OCI-LY1 (cell line): ENCODE data around the gene ZNF462.

Source experiments
- H2AFZ ChIP-seq: fragments of 200-600 bp; sonication (generic), shearing (Covaris generic); 2 replicates; pipeline ENCODE4 v1.6.0; 2014; ENCODE audit warnings: antibody characterized with exemption, mild to moderate bottlenecking, low read length
- H3F3A ChIP-seq: fragments of 200-600 bp; sonication (generic), shearing (Covaris generic); 2 replicates; pipeline ENCODE4 v1.6.0; 2014; ENCODE audit warnings: mild to moderate bottlenecking, antibody characterized with exemption, low read length, moderate library complexity; ENCODE audit not compliant: insufficient read depth
- H3K27ac ChIP-seq: fragments of 200-600 bp; sonication (generic); 2 replicates; pipeline ENCODE4 v1.5.1; 2014; ENCODE audit warnings: low read length, mixed run types, mild to moderate bottlenecking, low read depth; ENCODE audit not compliant: poor library complexity, severe bottlenecking
- H3K27me3 ChIP-seq: fragments of 200-600 bp; sonication (generic); 2 replicates; pipeline ENCODE4 v1.6.0; 2014; ENCODE audit warnings: antibody characterized with exemption, mild to moderate bottlenecking, low read length, moderate library complexity; ENCODE audit not compliant: insufficient read depth
- H3K36me3 ChIP-seq: fragments of 200-600 bp; sonication (generic); 2 replicates; pipeline ENCODE4 v1.6.1; 2014; ENCODE audit warnings: mild to moderate bottlenecking, antibody characterized with exemption, low read length, moderate library complexity, mixed read lengths; ENCODE audit not compliant: insufficient read depth
- H3K4me1 ChIP-seq: fragments of 200-600 bp; sonication (generic); 2 replicates; pipeline ENCODE4 v1.5.1; 2014; ENCODE audit warnings: mild to moderate bottlenecking, low read length, moderate library complexity; ENCODE audit not compliant: insufficient read depth, severe bottlenecking
- H3K4me2 ChIP-seq: fragments of 200-600 bp; sonication (generic), shearing (Covaris generic); 2 replicates; pipeline ENCODE4 v1.6.1; 2014; ENCODE audit warnings: low read length
- H3K4me3 ChIP-seq: fragments of 200-600 bp; sonication (generic); 2 replicates; pipeline ENCODE4 v1.5.1; 2014; ENCODE audit warnings: low read length, low read depth, mild to moderate bottlenecking, mixed read lengths; ENCODE audit not compliant: poor library complexity, severe bottlenecking
- H3K79me2 ChIP-seq: fragments of 200-600 bp; shearing (Covaris generic); 2 replicates; pipeline ENCODE4 v1.6.1; 2016; ENCODE audit warnings: mixed run types, low read length, mixed read lengths; ENCODE audit not compliant: insufficient read depth
- H3K9ac ChIP-seq: fragments of 200-600 bp; sonication (generic), shearing (Covaris generic); 2 replicates; pipeline ENCODE4 v1.6.1; 2014; ENCODE audit warnings: mild to moderate bottlenecking, low read length, mixed read lengths
- H3K9me2 ChIP-seq: fragments of 200-600 bp; sonication (generic), shearing (Covaris generic); 2 replicates; pipeline ENCODE4 v1.6.1; 2014; ENCODE audit warnings: low read depth, mild to moderate bottlenecking, low read length, mixed read lengths
- H3K9me3 ChIP-seq: fragments of 200-600 bp; shearing (Covaris generic); 2 replicates; pipeline ENCODE4 v1.6.1; 2014; ENCODE audit warnings: low read length, mixed read lengths
- H4K20me1 ChIP-seq: fragments of 200-600 bp; sonication (generic), shearing (Covaris generic); 2 replicates; pipeline ENCODE4 v1.6.0; 2016; ENCODE audit warnings: mild to moderate bottlenecking, low read length; ENCODE audit not compliant: insufficient read depth
- CTCF ChIP-seq: fragments of 200-600 bp; sonication (generic), shearing (Covaris generic); IDR thresholded peaks from 2 replicates; pipeline ENCODE4 v1.5.1; 2017; ENCODE audit warnings: mild to moderate bottlenecking, antibody characterized with exemption, low read length, moderate library complexity, mixed read lengths
- EZH2 ChIP-seq: fragments of 200-600 bp; sonication (generic), shearing (Covaris generic); IDR thresholded peaks from 2 replicates; pipeline ENCODE4 v1.8.0; 2017; ENCODE audit warnings: borderline replicate concordance, mixed run types, mild to moderate bottlenecking, antibody characterized with exemption, low read length, moderate library complexity, mixed read lengths

ZNF462 gene

GRCh38 chr9:106974341-106974740, 111.4 kb downstream of the ZNF462 start:
- H3K9ac ChIP-seq: no peak overlapping the region
- H3K4me3 ChIP-seq: no peak overlapping the region
- no peak overlapping the region for H3K4me2 ChIP-seq
- TF ChIP-seq CTCF: no peak
- no peak for TF ChIP-seq EZH2
- H3K9me2 ChIP-seq: no peaks in the 10 kb centered on the region
- H3K4me1 ChIP-seq: no peaks in the 10 kb centered on the region
- H3K27ac ChIP-seq: no peak overlapping the region
- no peaks in the 10 kb centered on the region for H3K9me3 ChIP-seq
- H3K27me3 ChIP-seq: no peaks in the 10 kb centered on the region
- no peaks in the 10 kb centered on the region for H3K36me3 ChIP-seq
- no peaks in the 10 kb centered on the region for H4K20me1 ChIP-seq
- no peaks in the 10 kb centered on the region for H3K79me2 ChIP-seq
- H3F3A ChIP-seq: no peaks in the 10 kb centered on the region
- no peak overlapping the region for H2AFZ ChIP-seq

- no peaks in the 10 kb centered on the region for H3K9me2 ChIP-seq
These were observed 113.8 kb downstream of the ZNF462 start for GRCh38 chr9:106976772-106977171.

GRCh38 chr9:106980551-106981101, 117.7 kb downstream of the ZNF462 start:
- TF ChIP-seq EZH2: no peak
- no peak for TF ChIP-seq CTCF

More at GRCh38 chr9:106976772-106977171, 113.8 kb downstream of the ZNF462 start:
- Histone ChIP-seq H3K4me2 (no peak overlapping the region), H3K9me3 (no peaks in the 10 kb centered on the region), H3F3A (no peaks in the 10 kb centered on the region), H3K79me2 (no peaks in the 10 kb centered on the region), H3K9ac (no peak overlapping the region), H3K27ac (no peak overlapping the region), H3K4me3 (no peak overlapping the region), H2AFZ (no peak overlapping the region), H3K36me3 (no peaks in the 10 kb centered on the region), H4K20me1 (no peaks in the 10 kb centered on the region), H3K27me3 (no peaks in the 10 kb centered on the region), H3K4me1 (no peaks in the 10 kb centered on the region)
- TF ChIP-seq CTCF: peak; percentile 22; the same call in 1 of the 2 replicates
- no peak for TF ChIP-seq EZH2

More at GRCh38 chr9:106980551-106981101, 117.7 kb downstream of the ZNF462 start:
- Histone ChIP-seq H3K27me3 (no peaks in the 10 kb centered on the region), H3K9me2 (no peaks in the 10 kb centered on the region), H3K36me3 (no peaks in the 10 kb centered on the region), H3F3A (no peaks in the 10 kb centered on the region), H2AFZ (no peak overlapping the region), H3K4me1 (no peaks in the 10 kb centered on the region), H3K4me2 (no peak overlapping the region), H3K27ac (no peak overlapping the region), H3K4me3 (no peak overlapping the region), H3K9ac (no peak overlapping the region), H3K79me2 (no peaks in the 10 kb centered on the region), H3K9me3 (no peaks in the 10 kb centered on the region), H4K20me1 (no peaks in the 10 kb centered on the region)
